Osteocyte (in vitro differentiated cells): ENCODE results near the gene NPAS4. TPM values are rescaled to one million over a fixed set of nuclear protein-coding genes. Genes with fewer than 3 reads are reported as not detected.

Experiments
- DNase-seq: peaks from one replicate; pipeline ENCODE4 v3.0.0; 2021; ENCODE audit warnings: mixed read lengths; ENCODE audit not compliant: unreplicated experiment; ENCODE audit errors: extremely low spot score
- H3K27ac Mint-ChIP-seq: one replicate; pipeline ENCODE4 v1.8.0; 2021; ENCODE audit warnings: mild to moderate bottlenecking, mixed read lengths; ENCODE audit not compliant: unreplicated experiment
- H3K27me3 Mint-ChIP-seq: one replicate; pipeline ENCODE4 v1.8.0; 2021; ENCODE audit warnings: mixed read lengths; ENCODE audit not compliant: unreplicated experiment
- H3K36me3 Mint-ChIP-seq: one replicate; pipeline ENCODE4 v1.8.0; 2021; ENCODE audit warnings: mixed read lengths; ENCODE audit not compliant: unreplicated experiment
- H3K4me1 Mint-ChIP-seq: one replicate; pipeline ENCODE4 v1.8.0; 2021; ENCODE audit warnings: mixed read lengths; ENCODE audit not compliant: unreplicated experiment
- H3K4me3 Mint-ChIP-seq: one replicate; pipeline ENCODE4 v1.8.0; 2021; ENCODE audit warnings: mild to moderate bottlenecking, moderate library complexity, mixed read lengths; ENCODE audit not compliant: unreplicated experiment
- H3K9me3 Mint-ChIP-seq: one replicate; pipeline ENCODE4 v1.8.0; 2021; ENCODE audit warnings: mixed read lengths; ENCODE audit not compliant: unreplicated experiment
- total RNA-seq: library from RNA; stranded (reverse); gene quantifications from 2 replicates; pipeline ENCODE4 v1.2.1, GENCODE V29; 2021
- TF ChIP-seq, protein P1 (sequence below): fragments of 200-600 bp; sonication (generic); IDR thresholded peaks from 2 replicates; pipeline ENCODE4 v1.5.0; 2021; ENCODE audit warnings: antibody characterized with exemption, mild to moderate bottlenecking, moderate library complexity

The NPAS4 gene
- total RNA-seq, 1 donor from 2014 or later = 0.11 TPM

DNA sequence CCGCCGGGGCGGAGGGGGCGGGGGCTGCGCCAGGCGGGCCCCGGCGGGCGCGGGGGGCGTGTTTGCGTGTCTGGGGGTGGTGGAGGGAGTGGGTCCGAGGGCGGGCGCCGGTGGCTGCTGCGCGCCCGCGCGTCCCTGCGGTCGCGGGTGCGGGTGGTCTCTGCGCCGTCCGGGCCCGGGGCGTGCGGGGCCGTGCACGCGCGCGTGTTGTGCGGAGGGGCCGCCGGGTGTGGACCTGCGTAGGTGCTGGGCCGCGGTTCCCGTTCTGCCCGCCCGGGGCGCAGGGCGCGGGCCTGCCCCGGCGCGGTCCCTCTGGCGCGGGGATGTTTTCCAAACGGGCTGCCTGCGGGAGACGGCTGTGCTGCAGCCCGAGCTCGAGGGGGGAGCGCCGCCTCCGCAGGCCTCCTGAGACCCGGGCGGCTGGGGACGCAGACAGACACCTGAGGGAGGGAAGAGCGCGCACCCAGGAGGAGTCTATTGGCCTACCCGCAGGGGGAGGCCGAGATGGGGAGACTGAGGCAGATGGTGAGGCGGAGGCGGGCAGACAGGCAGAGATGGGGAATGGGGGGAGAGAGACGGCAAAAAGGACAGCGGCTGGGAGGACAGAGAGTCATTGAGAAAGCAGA lies 46.3 kb downstream of the NPAS4 start:
- TF ChIP-seq, protein P1, sequence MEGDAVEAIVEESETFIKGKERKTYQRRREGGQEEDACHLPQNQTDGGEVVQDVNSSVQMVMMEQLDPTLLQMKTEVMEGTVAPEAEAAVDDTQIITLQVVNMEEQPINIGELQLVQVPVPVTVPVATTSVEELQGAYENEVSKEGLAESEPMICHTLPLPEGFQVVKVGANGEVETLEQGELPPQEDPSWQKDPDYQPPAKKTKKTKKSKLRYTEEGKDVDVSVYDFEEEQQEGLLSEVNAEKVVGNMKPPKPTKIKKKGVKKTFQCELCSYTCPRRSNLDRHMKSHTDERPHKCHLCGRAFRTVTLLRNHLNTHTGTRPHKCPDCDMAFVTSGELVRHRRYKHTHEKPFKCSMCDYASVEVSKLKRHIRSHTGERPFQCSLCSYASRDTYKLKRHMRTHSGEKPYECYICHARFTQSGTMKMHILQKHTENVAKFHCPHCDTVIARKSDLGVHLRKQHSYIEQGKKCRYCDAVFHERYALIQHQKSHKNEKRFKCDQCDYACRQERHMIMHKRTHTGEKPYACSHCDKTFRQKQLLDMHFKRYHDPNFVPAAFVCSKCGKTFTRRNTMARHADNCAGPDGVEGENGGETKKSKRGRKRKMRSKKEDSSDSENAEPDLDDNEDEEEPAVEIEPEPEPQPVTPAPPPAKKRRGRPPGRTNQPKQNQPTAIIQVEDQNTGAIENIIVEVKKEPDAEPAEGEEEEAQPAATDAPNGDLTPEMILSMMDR = peak; percentile 37
- Mint-ChIP-seq H3K27me3 (no peaks in the 10 kb centered on the region), H3K27ac (peak overlapping the region; percentile 31), H3K9me3 (peaks cover 4% of the 10 kb centered on the region), H3K4me3 (peak overlapping the region; percentile 84), H3K4me1 (peaks cover 19% of the 10 kb centered on the region), H3K36me3 (peaks cover 2% of the 10 kb centered on the region)
- no peak for DNase-seq

DNA sequence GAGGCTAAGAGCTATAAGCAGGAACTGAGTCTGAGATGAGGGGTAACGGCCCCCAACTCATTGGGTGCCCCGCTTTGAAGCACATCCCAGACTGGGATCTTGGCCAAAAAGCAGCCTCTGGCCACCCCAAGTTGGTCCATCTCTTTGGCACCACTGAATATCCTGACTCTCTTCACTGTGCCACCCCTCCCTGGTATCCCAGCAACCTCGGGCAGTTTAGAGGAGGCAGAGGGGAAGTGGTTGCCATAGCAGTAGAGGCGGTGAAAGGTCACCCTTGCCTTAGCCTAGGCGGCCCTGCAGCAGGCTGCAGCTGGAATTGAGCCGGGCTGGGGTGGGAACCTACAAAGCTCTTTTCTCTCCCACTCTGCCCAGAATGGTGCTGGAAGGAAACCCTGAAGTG lies 46.9 kb downstream of the NPAS4 start:
- Mint-ChIP-seq H3K4me3 (peak overlapping the region; percentile 84), H3K27ac (no peak overlapping the region), H3K27me3 (no peaks in the 10 kb centered on the region), H3K36me3 (peaks cover 2% of the 10 kb centered on the region), H3K9me3 (peaks cover 2% of the 10 kb centered on the region), H3K4me1 (peaks cover 19% of the 10 kb centered on the region)
- no peak for DNase-seq
- TF ChIP-seq, protein P1 = no peak

DNA sequence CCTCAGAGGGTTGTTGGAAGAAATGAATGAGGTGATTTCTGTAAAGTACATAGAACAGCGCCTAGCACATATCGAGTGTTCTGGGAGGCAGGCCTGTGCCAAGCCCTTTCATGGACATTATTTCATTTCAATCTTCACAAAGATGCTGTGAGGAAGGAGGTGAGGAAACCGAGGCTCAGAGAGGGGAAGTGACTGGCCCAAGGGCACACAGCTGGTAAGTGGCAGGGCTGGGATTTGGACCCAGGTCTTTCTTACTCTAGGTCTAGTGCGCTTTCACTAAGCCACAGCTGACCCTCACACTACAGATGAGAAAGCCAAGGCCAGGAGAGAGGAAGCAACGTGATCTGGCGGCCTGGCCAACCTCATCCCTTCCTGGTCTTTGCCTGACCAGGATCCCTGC lies 47.9 kb downstream of the NPAS4 start:
- no peaks in the 10 kb centered on the region for H3K27me3 Mint-ChIP-seq
- peak overlapping the region; percentile 84 for H3K4me3 Mint-ChIP-seq

DNA sequence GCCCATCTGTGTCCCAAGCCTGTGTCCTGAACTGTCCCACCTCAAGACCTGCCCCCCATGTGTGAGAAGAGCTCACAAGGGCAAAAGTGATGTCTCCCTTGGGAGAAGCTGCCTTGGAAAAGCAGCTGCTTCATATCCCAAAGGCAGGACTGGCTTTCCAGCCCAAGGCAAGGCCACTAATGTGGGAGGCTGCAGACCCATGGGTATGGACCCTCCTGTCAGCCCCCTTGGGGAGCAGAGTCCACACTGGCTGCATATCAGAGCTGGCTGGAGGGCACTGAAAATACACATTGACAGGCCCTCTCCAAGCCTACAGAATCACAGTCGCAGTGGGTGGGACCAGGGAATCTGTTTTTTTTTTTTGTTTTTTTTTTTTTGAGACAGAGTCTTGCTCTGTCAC lies 48.6 kb downstream of the NPAS4 start:
- no peak overlapping the region for H3K4me3 Mint-ChIP-seq

More for the DNA sequence above, 47.9 kb downstream of the NPAS4 start:
- H3K27ac Mint-ChIP-seq = no peak overlapping the region
- no peaks in the 10 kb centered on the region for H3K9me3 Mint-ChIP-seq
- no peak for DNase-seq
- TF ChIP-seq, protein P1 = no peak
- H3K4me1 Mint-ChIP-seq = peaks cover 19% of the 10 kb centered on the region
- H3K36me3 Mint-ChIP-seq = peaks cover 6% of the 10 kb centered on the region

GRCh38 chr11:66470015-66470414 lies 49.2 kb downstream of the NPAS4 start:
- no peaks in the 10 kb centered on the region for H3K9me3 Mint-ChIP-seq
- TF ChIP-seq, protein P1 = no peak
- H3K27ac Mint-ChIP-seq = peak overlapping the region; percentile 1
- no peaks in the 10 kb centered on the region for H3K27me3 Mint-ChIP-seq
- H3K36me3 Mint-ChIP-seq = peaks cover 6% of the 10 kb centered on the region
- peaks cover 19% of the 10 kb centered on the region for H3K4me1 Mint-ChIP-seq
- no peak overlapping the region for H3K4me3 Mint-ChIP-seq
- DNase-seq = no peak

More for the DNA sequence above, 48.6 kb downstream of the NPAS4 start:
- DNase-seq = no peak
- TF ChIP-seq, protein P1 = no peak
- no peaks in the 10 kb centered on the region for H3K9me3 Mint-ChIP-seq
- H3K4me1 Mint-ChIP-seq = peaks cover 19% of the 10 kb centered on the region
- no peaks in the 10 kb centered on the region for H3K27me3 Mint-ChIP-seq
- peaks cover 6% of the 10 kb centered on the region for H3K36me3 Mint-ChIP-seq
- H3K27ac Mint-ChIP-seq = no peak overlapping the region
